BE2C (cell line): ENCODE results near the gene PCDHAC2.

Experiments used
- DNase-seq: peaks from one replicate; pipeline ENCODE4 v3.0.0-alpha.2; 2020
- H3K27me3 ChIP-seq: fragments of 250-450 bp; sonication (Bioruptor Pico); 2 replicates; pipeline ENCODE4 v1.5.1; 2020; ENCODE audit warnings: mild to moderate bottlenecking
- H3K36me3 ChIP-seq: fragments of 250-450 bp; sonication (Bioruptor Pico); 2 replicates; pipeline ENCODE4 v1.5.1; 2020; ENCODE audit warnings: mild to moderate bottlenecking
- H3K4me1 ChIP-seq: fragments of 250-450 bp; sonication (Bioruptor Pico); 2 replicates; pipeline ENCODE4 v1.5.1; 2020
- H3K4me3 ChIP-seq: 2 replicates; pipeline ENCODE4 v1.5.1; 2011; ENCODE audit warnings: low read depth, low read length
- H3K9me3 ChIP-seq: fragments of 250-450 bp; sonication (Bioruptor Pico); 2 replicates; pipeline ENCODE4 v1.5.1; 2020
- TF ChIP-seq, protein P1 (sequence below): IDR thresholded peaks from 2 replicates; pipeline ENCODE4 v1.5.1; 2012; ENCODE audit warnings: mild to moderate bottlenecking, low read depth, low read length

Gene PCDHAC2

DNA sequence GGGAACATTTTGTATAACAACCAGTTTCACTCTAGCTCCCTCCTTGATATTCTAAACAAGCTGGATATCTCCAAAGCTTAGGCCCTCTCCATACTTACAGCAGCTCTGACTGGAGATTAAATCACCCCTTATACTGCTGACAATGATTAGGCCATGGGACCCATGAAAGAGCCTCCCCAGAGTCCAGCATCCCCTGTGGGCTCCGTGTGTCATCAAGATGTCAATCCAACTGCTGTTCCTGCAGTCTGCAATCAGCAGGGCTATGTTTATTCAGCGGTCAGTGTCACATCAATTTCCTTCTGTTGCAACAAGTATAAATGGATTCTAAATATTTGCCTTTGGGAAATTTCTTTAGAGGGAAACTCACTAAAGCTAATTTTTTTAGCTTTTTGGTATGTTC is 26.6 kb downstream of the PCDHAC2 start:
- TF ChIP-seq, protein P1, sequence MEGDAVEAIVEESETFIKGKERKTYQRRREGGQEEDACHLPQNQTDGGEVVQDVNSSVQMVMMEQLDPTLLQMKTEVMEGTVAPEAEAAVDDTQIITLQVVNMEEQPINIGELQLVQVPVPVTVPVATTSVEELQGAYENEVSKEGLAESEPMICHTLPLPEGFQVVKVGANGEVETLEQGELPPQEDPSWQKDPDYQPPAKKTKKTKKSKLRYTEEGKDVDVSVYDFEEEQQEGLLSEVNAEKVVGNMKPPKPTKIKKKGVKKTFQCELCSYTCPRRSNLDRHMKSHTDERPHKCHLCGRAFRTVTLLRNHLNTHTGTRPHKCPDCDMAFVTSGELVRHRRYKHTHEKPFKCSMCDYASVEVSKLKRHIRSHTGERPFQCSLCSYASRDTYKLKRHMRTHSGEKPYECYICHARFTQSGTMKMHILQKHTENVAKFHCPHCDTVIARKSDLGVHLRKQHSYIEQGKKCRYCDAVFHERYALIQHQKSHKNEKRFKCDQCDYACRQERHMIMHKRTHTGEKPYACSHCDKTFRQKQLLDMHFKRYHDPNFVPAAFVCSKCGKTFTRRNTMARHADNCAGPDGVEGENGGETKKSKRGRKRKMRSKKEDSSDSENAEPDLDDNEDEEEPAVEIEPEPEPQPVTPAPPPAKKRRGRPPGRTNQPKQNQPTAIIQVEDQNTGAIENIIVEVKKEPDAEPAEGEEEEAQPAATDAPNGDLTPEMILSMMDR, result no peak
- Histone ChIP-seq H3K4me1 (peaks cover 29% of the 10 kb centered on the region), H3K9me3 (no peaks in the 10 kb centered on the region), H3K36me3 (peaks cover 6% of the 10 kb centered on the region; the same call in 1 of the 2 replicates), H3K4me3 (no peak overlapping the region), H3K27me3 (no peaks in the 10 kb centered on the region)
- DNase-seq, result no peak

DNA sequence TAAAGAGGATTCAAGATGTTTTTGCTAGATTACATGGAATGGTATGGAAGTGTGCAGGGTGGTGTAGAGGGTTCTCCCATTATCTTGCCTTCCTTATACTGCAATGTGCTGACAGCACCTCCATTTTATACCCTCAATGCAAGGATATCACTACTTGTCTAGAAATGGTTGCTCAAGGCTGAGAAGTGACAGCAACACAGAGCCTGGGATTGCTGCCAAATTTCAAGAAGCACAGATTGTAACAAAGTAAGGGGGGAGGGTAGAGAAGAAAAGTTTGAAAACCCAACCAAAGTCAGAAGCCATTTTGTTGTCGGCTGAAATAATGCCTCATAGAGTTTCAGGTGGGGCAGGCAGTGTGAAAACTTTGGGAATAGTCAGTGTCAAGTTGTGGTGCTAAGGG is 29.8 kb downstream of the PCDHAC2 start:
- Histone ChIP-seq H3K9me3 (no peaks in the 10 kb centered on the region), H3K4me1 (peaks cover 25% of the 10 kb centered on the region), H3K4me3 (no peak overlapping the region), H3K36me3 (peaks cover 6% of the 10 kb centered on the region; the same call in 1 of the 2 replicates), H3K27me3 (no peaks in the 10 kb centered on the region)
- TF ChIP-seq, protein P1, result no peak
- peak; percentile 47 for DNase-seq

DNA sequence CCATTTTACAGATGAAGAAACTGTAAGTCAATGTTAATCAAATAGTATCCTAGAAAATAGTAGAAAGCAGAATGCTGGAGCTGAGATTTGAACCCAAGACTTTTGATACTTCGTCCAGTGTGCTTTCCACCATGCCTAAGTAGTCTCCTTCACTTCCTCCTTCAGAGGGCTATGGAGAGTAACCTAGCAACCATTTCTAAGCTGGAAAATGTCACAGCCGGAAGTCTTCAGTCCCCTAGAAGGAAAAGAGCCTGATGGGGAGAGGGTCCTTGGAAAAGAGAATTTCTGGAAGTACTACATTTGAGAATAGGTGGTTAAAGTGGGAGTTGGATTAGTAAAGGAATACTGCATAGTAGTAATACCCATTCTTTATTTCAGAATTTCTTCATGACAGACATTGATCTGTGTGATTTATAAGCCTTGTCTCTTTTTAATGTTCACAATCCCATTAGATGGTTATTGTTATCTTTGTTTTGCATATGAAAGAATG is 32.7 kb downstream of the PCDHAC2 start:
- H3K9me3 ChIP-seq, result no peaks in the 10 kb centered on the region
- H3K27me3 ChIP-seq, result no peaks in the 10 kb centered on the region
- TF ChIP-seq, protein P1, result no peak
- peaks cover 30% of the 10 kb centered on the region for H3K4me1 ChIP-seq
- DNase-seq, result no peak
- no peaks in the 10 kb centered on the region for H3K36me3 ChIP-seq
- no peak overlapping the region for H3K4me3 ChIP-seq

DNA sequence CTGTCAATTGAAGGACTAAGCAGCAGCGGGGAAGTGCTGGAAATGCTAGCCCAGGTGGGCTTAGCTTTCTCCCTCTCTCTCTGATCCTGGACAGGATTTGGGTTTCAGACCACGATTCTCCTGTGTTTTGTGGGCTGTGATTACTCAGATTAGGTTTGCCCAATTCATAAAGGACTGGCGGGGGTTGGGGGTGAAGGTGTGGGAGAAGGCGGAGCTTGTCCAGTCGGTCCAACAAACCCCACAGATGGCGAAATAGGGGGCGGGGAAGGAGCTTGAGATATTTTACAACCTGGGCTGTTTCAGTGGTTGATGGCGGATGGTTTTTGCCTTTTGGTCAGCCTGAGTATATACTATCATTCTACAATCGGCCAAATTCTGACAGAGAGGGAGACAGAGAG is 35.2 kb downstream of the PCDHAC2 start:
- Histone ChIP-seq H3K4me3 (peak overlapping the region; percentile 81), H3K36me3 (no peaks in the 10 kb centered on the region), H3K9me3 (no peaks in the 10 kb centered on the region), H3K4me1 (peaks cover 32% of the 10 kb centered on the region), H3K27me3 (no peaks in the 10 kb centered on the region)
- DNase-seq, result peak; percentile 46
- TF ChIP-seq, protein P1, result no peak

DNA sequence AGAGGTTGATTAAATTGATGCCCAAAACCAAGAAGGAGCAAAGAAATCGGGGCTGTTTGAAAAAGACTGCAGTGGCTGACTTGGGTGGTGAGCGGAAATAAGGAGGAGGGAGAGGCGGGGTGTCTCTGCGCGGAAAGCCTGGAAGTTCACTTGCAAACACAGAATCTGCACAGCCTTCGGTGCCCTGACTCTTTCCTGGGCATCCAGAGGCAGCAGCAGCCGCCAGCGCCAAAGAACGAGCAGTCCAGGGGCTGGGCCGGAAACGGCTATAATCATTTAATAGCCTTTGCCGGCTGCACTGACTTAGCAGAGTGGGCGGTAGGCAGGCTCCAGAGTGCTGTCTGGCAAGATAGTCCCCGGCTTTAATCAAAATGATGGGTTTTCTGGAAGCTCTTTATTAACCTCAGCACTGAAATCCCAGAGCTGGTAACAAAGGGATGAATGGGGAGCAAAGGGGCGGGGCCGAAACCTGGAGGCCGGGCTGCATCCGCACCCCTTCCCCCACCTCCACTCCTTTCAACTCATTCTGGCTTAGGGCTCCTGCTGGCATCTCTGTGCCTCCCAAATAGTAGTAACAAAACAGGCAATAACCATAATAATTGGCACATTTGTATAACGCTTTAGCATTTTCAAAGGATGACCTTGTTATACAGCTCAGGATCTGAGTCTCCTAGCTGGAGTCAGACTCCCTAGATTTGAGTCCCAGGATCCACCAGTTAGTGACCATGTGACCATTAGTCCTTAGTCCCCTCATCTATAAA is 35.7 kb downstream of the PCDHAC2 start:
- H3K4me3 ChIP-seq, result peak overlapping the region; percentile 81
- no peaks in the 10 kb centered on the region for H3K36me3 ChIP-seq
- peaks cover 26% of the 10 kb centered on the region for H3K4me1 ChIP-seq
- TF ChIP-seq, protein P1, result no peak
- DNase-seq, result peak; percentile 91
- H3K27me3 ChIP-seq, result no peaks in the 10 kb centered on the region
- no peaks in the 10 kb centered on the region for H3K9me3 ChIP-seq

DNA sequence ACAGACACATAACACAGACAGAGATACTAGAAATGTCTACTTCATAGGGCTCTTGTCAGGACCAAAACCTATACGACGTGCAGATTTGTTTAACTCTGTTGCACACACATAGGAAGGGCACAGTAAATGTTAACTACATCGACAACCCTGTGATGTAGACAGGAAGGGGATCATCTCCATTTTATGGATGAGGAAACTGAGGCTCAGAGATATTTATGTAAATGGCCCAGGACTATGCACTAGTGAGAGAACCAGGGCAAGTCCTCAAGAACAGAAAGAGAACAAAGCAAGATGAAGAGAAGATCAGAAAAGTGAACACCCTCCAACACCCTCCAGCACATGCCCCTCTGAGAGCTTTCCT is 36.3 kb downstream of the PCDHAC2 start:
- peaks cover 26% of the 10 kb centered on the region for H3K4me1 ChIP-seq
- peak overlapping the region; percentile 81 for H3K4me3 ChIP-seq
- no peak for DNase-seq
- no peaks in the 10 kb centered on the region for H3K9me3 ChIP-seq
- H3K27me3 ChIP-seq, result no peaks in the 10 kb centered on the region
- H3K36me3 ChIP-seq, result no peaks in the 10 kb centered on the region
- TF ChIP-seq, protein P1, result no peak
